Sigmoid colon (tissue), 3 donors: ENCODE results near the gene ADAMTS17.

Source experiments
- CTCF ChIP-seq, 4 experiments: fragments of 450-650 bp in 3 of 4; fragments of 200-600 bp in 1 of 4; IDR thresholded peaks; one replicate each; pipeline ENCODE4 v1.5.1; 2016 to 2019; ENCODE audit warnings: antibody characterized with exemption in 4 of 4, mild to moderate bottlenecking in 3 of 4, moderate library complexity in 2 of 4
- POLR2A ChIP-seq, 2 donors: fragments of 450-650 bp; IDR thresholded peaks; one replicate each; pipeline ENCODE4 v1.6.1; 2016; ENCODE audit warnings: antibody characterized with exemption in 2 of 2, mild to moderate bottlenecking in 2 of 2, moderate library complexity in 2 of 2

- TF ChIP-seq CTCF (IDR thresholded peaks at IDR 0.05) (no peak), POLR2A (IDR thresholded peaks at IDR 0.05) (no peak)
Measured at GRCh38 chr15:100048736-100049135, 293.0 kb downstream of the ADAMTS17 start.
